HPDE6-E6E7 (cell line): ENCODE results near the gene MEIS2.

Experiments used
- DNase-seq: peaks from one replicate; pipeline ENCODE4 v3.0.0; 2011; ENCODE audit warnings: missing footprints; ENCODE audit errors: extremely low spot score

MEIS2 gene

DNA sequence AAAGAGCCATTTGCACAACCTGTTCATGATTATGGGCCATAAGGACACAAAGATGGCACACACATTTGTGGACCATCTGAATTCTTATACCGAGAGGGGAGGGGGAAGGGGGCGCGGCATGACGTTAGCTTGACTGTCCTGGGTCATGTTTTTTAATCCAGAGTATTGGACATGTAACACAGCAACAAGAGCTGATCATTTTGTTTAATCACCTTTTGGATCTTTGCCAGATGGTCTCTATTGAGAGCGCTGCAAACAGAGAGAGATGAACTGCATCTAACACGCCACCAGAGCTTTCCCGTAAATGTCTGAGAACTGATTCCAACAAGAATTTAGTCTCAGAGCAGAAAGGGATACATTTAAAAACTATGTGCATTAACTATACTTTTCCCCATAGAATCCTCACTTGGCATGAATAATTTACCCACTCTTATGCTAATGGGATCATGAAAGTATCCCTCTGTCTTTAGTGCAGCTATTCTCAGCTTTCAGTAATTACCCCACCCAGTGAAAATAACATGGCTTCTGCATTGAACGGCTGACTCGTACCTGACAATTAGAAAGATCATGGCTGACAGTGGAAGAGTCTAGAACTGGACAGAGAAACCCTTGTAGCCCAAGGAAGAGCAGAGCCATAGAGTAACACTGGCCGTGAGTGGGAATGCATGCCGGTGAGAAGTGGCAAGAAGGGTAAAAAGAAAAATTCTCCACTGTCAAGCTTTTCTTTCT, 22.6 kb downstream of the MEIS2 start:
- no peak for DNase-seq

GRCh38 chr15:37076543-37076942, 23.8 kb downstream of the MEIS2 start:
- no peak for DNase-seq

GRCh38 chr15:37075777-37076176, 24.6 kb downstream of the MEIS2 start:
- no peak for DNase-seq

GRCh38 chr15:37072181-37072580, 28.2 kb downstream of the MEIS2 start:
- no peak for DNase-seq

DNA sequence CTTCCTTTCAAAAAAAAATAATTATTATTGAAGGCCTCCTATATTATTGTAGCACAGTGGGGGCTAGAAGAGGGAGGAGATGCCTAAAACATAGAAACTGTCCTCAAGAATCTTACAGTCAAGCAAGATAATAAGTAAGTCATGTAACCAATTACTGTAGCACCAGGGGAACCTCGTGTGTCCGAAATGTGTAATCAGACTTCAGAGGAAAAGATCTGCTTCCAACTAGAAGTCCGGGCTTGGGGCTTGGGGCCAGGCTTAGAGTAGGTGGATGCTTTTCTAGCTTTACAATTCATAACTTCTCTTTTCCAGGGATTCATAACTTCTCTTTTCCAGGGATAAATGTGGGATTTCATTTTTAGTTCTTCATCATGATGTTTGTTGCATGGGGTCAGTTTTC, 29.2 kb downstream of the MEIS2 start:
- DNase-seq, result no peak

DNA sequence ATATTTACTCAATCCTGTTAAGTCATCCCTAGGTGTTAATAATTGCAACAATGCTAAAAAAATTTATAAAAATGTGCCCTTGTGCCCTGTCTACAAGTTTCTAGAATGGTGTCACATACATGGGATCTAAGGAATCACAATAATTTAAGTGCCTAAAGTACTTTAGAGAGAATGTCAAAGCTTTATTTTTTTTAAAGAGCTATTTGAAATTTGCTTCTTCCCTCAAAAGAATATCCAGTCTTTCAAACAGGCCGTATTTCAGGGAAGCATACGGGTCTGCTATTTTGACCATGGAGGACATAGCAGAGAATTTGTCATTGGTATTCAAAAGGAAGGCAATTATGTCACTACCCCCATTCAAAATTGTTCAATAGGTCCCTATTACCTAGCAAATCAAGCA, 29.7 kb downstream of the MEIS2 start:
- DNase-seq, result no peak

GRCh38 chr15:37061996-37062395, 38.4 kb downstream of the MEIS2 start:
- DNase-seq, result no peak

DNA sequence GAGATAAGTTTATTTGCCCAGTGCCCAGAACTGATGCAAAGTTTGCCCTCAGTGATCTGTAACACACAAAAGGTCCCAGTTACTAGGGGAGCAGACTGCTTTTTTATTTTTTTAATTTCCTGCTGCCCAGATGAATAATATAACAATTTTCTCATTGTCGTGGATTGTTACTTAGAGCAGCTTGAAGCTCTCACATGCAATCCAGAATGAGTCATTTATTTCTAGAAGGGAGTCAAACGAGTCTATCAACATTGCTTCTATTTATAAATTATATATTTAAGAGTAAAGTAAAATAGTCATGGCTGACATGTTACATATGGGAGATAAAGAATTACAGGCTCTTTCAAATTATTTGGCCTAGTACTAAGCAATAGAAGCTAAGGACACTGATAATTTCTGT, 41.3 kb downstream of the MEIS2 start:
- peak; percentile 29 for DNase-seq

DNA sequence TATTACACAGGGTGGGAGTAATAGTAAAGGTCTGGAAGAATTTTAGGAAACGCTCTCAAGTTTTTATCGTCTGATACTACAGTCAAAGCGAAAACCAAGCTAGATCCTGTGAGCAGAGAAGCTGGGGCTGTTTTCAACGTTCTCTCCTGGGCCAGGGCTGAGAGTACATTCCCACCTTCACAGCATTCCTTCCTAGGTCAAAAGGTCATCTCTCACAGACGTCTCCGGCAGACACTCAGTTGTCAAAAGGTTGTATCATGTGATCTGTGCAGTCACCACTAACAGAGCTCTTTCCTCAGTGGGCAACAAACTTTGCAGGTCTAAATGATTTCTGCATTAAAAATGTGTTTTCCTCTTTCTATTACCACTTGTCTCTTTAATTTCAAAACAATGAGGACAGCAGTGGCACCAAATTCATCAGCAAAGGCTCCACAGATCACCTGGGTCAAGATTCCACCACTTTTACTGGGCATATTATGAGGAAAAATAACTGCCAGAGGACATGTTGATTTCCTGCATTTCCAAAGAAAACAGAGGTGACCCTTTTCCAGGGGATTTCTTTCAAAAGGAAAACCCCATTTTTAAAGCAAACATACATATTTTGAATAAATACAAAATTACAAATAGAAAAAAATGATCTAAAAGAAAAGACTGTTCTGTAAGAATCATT, 41.9 kb downstream of the MEIS2 start:
- DNase-seq, result no peak

DNA sequence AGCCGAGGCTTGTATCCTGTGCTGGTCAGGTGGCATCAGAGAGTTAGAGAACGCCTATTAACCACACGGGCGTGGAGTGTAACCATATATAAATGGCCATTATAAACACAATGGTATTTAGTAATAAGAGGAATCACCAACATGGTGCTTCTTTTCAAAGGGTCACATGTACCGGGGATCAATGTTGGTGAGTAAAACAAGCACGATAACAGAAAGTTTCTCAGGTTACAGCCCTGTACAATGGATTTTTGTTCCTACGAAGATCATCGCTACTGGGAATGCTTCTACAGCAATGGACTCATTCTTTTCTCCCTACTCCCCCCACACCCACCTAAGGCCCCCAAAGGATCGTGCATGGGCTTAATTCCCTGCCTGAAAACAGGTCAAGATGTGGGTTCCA, 42.5 kb downstream of the MEIS2 start:
- no peak for DNase-seq

DNA sequence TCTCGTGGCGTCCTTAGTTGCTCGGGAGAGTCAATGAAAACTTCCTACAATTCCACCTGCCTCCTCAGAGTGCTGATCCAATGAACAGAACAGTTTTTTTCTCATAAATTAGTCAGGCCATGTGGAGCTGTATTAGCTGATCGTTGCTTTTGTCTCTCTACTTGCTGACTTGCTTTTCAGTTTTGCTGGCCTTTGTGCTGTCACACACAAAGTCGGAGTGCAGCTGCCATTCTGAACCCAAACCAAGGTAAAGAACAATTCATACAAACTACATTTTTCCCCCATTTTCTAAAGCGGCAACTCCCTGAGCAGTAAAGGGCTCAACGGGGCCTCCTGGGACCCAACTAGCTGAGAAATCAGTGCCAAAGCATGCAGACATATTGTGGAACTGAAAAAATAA, 43.1 kb downstream of the MEIS2 start:
- no peak for DNase-seq

- no peak for DNase-seq
These were observed 43.9 kb downstream of the MEIS2 start for GRCh38 chr15:37056177-37057121.

DNA sequence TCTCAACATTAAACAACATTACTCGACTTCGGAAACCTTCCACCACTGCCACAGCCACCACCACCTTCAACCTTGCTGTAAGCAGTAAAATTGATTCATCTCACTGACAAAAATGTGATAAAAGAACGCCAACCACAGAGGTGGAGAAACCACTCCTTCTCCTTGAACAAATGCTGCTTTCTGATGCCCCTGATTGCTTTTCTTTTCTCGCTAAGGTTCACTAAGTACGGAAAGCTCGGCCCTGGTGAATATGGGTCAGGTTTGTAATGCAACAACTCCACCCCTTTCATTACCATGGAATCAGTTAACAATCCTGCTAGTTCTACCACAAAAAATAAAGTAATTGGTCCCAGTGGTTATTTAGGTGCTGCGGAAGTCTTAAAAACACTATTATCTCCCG, 44.9 kb downstream of the MEIS2 start:
- no peak for DNase-seq

DNA sequence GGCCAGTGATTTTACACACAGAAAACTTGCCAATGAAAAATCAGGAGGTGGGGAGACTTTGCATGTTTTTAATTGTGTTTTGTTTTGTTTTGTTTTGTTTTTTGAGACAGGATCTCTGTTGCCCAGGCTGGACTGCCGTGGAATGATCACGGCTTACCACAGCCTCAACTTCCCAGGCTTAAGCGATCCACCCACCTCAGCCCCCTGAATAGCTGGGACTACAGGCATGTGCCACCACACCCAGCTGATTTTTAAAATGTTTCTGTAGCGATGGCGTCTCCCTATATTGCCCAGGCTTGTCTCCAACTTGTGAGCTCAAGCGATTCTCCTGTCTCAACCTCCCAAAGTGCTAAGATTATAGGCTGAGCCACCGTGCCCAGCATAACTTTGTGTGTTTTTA, 46.0 kb downstream of the MEIS2 start:
- no peak for DNase-seq

GRCh38 chr15:37053166-37053565, 47.2 kb downstream of the MEIS2 start:
- DNase-seq, result no peak

DNA sequence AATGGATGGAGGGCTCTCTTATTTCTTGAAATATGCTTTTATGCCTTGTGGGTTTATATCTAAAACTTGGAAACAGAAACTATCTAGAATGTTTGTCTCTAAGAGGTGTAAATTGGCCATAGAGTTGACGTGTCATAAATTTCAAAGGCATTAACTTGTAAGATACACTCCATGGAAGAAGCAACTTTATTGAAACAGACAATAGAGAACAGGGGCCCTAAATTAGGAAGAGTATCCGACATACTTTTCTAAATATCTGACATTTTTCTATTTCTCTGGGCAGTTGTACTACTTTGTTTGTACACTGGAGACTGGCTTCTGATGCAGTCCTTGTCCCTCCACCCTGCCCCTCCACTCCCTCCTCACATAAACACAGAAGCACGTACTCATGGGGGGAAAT, 50.0 kb downstream of the MEIS2 start:
- no peak for DNase-seq

DNA sequence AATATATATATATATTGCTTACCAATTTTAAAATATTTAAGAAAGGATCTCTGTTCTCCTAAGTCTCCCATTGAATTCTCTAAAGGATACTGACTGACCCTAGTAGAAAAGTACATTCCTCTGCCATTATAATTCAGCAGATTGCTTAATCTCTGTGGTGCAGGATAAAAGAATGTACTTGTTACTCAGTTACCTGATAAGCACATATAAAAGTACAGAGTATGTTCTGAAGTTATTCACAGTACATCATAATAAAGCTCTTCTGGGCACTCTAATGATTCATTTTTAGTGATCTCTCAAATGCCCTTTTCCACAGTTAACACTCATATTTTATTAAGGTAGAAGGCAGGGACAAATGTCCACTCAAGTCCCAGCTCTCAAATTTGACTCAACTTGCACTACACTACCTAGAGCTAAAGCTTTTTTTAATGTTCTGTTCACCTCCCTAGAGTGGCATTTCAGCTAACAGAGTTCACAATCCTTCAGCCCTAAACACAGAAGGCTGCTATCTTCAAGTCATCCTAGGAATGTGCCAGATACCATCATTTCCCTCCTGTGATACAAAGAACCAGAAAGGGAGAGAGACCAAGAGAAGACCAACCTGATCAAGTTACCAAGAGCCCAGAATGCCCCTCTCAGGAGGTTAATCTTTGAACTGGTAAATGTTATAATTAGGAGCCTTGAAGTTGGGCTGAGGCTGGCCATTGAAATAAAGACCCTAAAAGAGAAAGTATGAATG, 53.3 kb downstream of the MEIS2 start:
- no peak for DNase-seq

GRCh38 chr15:37045859-37046740, 54.2 kb downstream of the MEIS2 start:
- DNase-seq, result no peak

GRCh38 chr15:37044915-37045648, 55.3 kb downstream of the MEIS2 start:
- no peak for DNase-seq

GRCh38 chr15:37041836-37042235, 58.5 kb downstream of the MEIS2 start:
- no peak for DNase-seq
